ENCODE data around the gene SLC2A13.

DNA sequence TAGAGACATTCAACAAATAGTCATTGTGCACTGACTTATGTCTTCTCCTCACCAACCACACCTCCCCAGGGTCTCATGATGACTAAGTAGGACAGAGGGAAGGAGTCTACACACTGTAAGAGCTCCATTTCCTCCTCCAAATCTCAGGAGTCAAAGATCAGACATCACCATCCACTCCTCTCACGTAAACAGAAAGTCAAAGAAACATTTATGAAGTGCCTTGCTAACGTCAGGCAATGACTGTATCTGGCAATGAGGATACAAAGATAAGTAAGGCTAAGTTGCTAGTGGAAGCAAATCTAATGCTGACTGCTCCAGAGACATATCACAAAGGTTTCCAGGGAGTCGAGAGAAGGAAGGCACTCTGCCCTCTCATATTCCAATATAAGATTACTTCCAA lies 88.9 kb downstream of the SLC2A13 start:
- no peak for TF ChIP-seq EZH2 (IDR thresholded peaks at IDR 0.05; ENCODE audit: low read depth)
- TF ChIP-seq, protein P1, sequence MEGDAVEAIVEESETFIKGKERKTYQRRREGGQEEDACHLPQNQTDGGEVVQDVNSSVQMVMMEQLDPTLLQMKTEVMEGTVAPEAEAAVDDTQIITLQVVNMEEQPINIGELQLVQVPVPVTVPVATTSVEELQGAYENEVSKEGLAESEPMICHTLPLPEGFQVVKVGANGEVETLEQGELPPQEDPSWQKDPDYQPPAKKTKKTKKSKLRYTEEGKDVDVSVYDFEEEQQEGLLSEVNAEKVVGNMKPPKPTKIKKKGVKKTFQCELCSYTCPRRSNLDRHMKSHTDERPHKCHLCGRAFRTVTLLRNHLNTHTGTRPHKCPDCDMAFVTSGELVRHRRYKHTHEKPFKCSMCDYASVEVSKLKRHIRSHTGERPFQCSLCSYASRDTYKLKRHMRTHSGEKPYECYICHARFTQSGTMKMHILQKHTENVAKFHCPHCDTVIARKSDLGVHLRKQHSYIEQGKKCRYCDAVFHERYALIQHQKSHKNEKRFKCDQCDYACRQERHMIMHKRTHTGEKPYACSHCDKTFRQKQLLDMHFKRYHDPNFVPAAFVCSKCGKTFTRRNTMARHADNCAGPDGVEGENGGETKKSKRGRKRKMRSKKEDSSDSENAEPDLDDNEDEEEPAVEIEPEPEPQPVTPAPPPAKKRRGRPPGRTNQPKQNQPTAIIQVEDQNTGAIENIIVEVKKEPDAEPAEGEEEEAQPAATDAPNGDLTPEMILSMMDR (conservative IDR thresholded peaks at IDR 0.05) = no peak
